C4-2B (cell line): ENCODE data around the gene UBC.
"Not testable (repeated sequence)": the region's sequence is repeated elsewhere in the genome, so short reads cannot be mapped to it uniquely, and the experiment has no call there.

ENCODE experiments used
- H3K27ac ChIP-seq: fragments of 450-650 bp; 2 replicates; pipeline ENCODE4 v1.5.1; 2017
- CTCF ChIP-seq: fragments of 450-650 bp; conservative IDR thresholded peaks from 2 replicates; pipeline ENCODE4 v1.5.1; 2017; ENCODE audit warnings: mild to moderate bottlenecking
- ZFX ChIP-seq: fragments of 450-650 bp; IDR thresholded peaks from 2 replicates; pipeline ENCODE4 v1.6.1; 2017

UBC gene

GRCh38 chr12:124896461-124896860 is 18.0 kb downstream of the UBC start:
- H3K27ac ChIP-seq = no peak overlapping the region
- TF ChIP-seq ZFX = no peak
- no peak for TF ChIP-seq CTCF

GRCh38 chr12:124893792-124894516 is 20.5 kb downstream of the UBC start:
- TF ChIP-seq CTCF (no peak), ZFX (no peak)
- no peak overlapping the region for H3K27ac ChIP-seq

GRCh38 chr12:124888260-124888659 is 26.2 kb downstream of the UBC start:
- H3K27ac ChIP-seq = no peak overlapping the region
- no peak for TF ChIP-seq CTCF
- TF ChIP-seq ZFX = no peak

GRCh38 chr12:124887766-124888165 is 26.7 kb downstream of the UBC start:
- H3K27ac ChIP-seq = not testable (repeated sequence)

- TF ChIP-seq CTCF = no peak
- TF ChIP-seq ZFX = no peak
Measured at GRCh38 chr12:124884587-124885438, 29.6 kb downstream of the UBC start.

GRCh38 chr12:124883263-124884130 is 31.0 kb downstream of the UBC start:
- no peak for TF ChIP-seq ZFX
- TF ChIP-seq CTCF = no peak
- no peak overlapping the region for H3K27ac ChIP-seq

More at GRCh38 chr12:124884587-124885438, 29.6 kb downstream of the UBC start:
- no peak overlapping the region for H3K27ac ChIP-seq

GRCh38 chr12:124881123-124881522 is 33.3 kb downstream of the UBC start:
- no peak overlapping the region for H3K27ac ChIP-seq
- TF ChIP-seq CTCF (no peak), ZFX (no peak)

GRCh38 chr12:124880335-124880734 is 34.1 kb downstream of the UBC start:
- H3K27ac ChIP-seq = not testable (repeated sequence)
